ENCODE results near the gene PCSK2. TPM values are rescaled to one million over a fixed set of nuclear protein-coding genes. Genes with fewer than 3 reads are reported as not detected.

PCSK2 gene
- total RNA-seq, 3 donors from 2014 or later, result not detected

DNA sequence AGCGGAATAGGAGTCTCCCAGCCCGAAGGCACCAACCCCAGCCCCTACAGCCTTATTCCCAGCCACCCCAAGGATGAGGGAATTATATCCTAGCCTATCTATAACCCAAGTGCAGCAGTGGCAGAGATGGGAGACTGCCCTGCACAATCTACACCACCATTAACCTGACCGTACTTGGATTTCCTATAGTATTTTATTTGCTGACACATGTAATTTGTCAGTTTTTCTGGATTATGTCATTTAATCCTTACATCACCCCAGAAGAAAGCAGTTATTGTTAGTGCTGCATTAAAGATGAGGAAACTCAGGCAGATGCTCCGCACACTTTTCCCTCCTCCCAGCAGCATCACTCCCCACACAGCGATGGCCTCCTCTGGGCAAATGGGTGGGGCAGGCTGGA, 298.3 kb downstream of the PCSK2 start:
- H3K4me3 Mint-ChIP-seq, result no peak overlapping the region
- peaks cover 4% of the 10 kb centered on the region for H3K27me3 Mint-ChIP-seq (ENCODE audit: low read depth)
- DNase-seq, result no peak
- ATAC-seq, result no peak
- no peaks in the 10 kb centered on the region for H3K9me3 Mint-ChIP-seq
- no peaks in the 10 kb centered on the region for H3K36me3 Mint-ChIP-seq (ENCODE audit: insufficient read depth)
- H3K4me1 Mint-ChIP-seq (ENCODE audit: low read depth), result peaks cover 2% of the 10 kb centered on the region

DNA sequence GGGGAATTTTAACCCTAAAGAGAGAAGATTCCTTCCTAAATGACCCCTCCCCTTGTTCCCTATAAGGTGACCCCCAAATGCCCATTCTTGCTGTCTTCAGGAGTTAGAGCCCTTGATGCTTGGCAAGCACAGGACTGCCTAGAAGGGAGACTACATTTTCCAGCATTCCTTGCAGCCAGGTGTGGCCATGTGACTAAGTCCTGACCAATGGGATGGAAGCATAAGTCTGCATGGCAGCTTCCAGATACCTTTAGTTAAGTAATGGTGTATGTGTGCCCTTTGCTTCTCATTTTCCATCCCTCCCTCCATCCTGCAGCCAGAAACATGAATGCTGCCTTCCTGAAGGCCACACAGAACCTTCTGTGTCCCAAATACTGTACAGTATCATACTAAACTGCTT, 298.8 kb downstream of the PCSK2 start:
- Mint-ChIP-seq H3K9me3 (no peaks in the 10 kb centered on the region), H3K27me3 (ENCODE audit: low read depth) (peaks cover 9% of the 10 kb centered on the region), H3K36me3 (ENCODE audit: insufficient read depth) (no peaks in the 10 kb centered on the region), H3K4me3 (no peak overlapping the region), H3K4me1 (ENCODE audit: low read depth) (peaks cover 6% of the 10 kb centered on the region)
- ATAC-seq, result peak; percentile 65 to 71
- DNase-seq, result no peak

DNA sequence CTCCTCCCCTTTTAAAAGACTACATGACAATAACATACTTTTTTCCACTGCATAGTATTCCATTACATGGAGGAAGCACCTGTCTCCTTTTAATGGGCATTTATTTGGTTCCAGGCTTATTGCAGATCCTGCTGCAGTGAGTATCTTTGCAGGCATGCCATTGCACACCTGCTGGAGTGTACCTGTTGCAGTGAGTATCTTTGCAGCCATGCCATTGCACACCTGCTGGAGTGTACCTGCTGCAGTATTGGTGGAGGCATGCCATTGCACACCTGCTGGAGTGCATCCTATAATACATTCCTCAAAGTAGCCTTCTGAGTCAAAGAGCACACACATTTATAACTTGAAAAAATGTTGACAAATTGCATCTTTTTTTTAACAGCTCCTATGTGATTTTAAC, 302.7 kb downstream of the PCSK2 start:
- no peak for ATAC-seq
- Mint-ChIP-seq H3K36me3 (ENCODE audit: insufficient read depth) (no peaks in the 10 kb centered on the region), H3K9me3 (no peaks in the 10 kb centered on the region), H3K4me1 (ENCODE audit: low read depth) (peaks cover 15% of the 10 kb centered on the region), H3K27me3 (ENCODE audit: low read depth) (peaks cover 9% of the 10 kb centered on the region), H3K4me3 (no peak overlapping the region)
- DNase-seq, result no peak

DNA sequence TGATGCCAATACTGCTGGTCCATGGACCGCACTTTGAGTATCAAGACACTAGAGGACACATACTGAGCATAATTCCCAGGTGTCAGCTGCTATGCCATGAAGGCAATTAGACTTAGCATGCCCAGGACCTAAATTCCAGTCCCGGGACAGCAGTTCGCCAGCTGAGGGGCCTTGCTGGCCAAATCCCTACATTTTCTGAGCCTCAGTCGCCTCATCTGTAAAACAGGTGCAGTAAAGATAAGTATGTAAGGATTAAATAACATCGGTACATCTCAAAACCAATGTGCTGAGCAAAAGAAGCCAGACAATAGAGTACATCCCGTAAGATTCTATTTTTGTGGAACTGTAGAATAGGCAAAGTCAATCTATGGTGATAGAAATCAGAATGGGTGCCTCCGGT, 303.3 kb downstream of the PCSK2 start:
- Mint-ChIP-seq H3K27me3 (ENCODE audit: low read depth) (peaks cover 9% of the 10 kb centered on the region), H3K4me3 (peak overlapping the region; percentile 73), H3K36me3 (ENCODE audit: insufficient read depth) (no peaks in the 10 kb centered on the region), H3K4me1 (ENCODE audit: low read depth) (peaks cover 15% of the 10 kb centered on the region), H3K9me3 (no peaks in the 10 kb centered on the region)
- ATAC-seq (no peak), DNase-seq (no peak)

DNA sequence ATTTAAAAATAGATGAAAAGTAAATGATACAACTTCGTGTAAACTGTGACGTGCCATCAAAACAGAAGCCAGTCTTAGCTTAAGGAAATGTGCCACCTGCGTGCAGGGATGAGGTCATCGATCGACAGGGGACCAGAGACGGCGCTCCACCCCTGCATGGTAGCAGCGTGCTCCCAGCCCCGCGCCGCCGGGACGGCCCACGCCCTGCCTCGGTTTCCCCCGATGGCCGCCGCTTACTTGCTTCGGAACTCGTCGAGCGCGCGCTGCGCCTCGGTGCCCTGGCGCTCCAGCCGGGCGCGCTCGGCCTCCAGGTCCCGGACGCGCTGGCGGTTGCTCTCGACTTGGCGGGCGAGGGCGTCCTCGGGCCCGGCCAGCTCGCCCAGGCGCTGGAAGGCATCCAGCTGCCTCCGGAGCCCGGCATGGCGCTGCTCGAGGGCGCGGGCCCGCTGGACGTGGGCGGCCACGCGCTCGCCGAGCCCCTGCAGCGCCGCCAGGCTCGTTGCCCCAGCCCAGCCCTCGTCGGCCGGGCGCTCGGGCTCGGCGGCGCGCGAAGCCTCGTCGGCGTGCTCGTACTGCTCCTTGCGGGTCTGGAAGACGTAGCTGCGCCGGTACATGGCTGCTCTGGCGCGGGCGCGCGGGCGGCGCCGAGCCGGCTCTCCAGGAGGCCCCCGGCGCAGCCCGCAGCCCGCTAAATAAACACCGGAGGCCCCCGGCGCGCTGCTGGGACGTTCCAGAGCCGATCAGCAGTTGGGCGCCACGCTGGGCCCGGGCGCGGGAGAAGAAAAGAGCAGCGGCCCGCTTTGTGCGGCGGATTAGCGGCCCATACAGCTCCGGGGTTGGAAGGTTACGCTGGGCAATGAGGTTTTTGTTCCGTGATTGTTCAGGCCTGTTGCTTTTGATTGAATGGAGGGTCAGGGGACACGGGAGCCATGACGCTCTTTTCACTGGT, 304.1 kb downstream of the PCSK2 start, which contains the start of gene BFSP1:
Gene BFSP1, minus strand, starts transcription at position 664 of the 949 bp plus-strand sequence. Its CDS starts 50 bp downstream, at position 614.
- DNase-seq (peak; percentile 22), ATAC-seq (peak; percentile 83)
- Mint-ChIP-seq H3K9me3 (no peaks in the 10 kb centered on the region), H3K4me3 (peak within 1 kb of the TSS; percentile 81), H3K4me1 (ENCODE audit: low read depth) (peaks cover 15% of the 10 kb centered on the region), H3K36me3 (ENCODE audit: insufficient read depth) (no peaks in the 10 kb centered on the region), H3K27me3 (ENCODE audit: low read depth) (peaks cover 9% of the 10 kb centered on the region)

DNA sequence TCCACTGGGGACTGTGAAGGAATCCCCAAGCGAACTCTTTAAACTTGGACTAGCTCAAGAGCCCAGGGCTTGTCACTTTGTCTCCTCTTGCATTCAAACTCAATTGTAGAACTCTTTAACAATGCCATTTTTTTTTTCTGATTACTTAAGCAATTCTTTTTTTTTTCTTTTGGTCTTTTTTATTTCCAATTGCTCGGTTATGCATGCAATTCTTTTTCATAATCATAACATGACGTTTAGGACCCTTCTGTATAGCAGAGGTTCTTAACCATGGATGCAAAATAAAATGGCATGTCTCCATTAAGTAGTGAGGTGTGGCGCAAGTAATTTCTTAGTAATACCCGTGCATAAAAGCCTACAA, 304.8 kb downstream of the PCSK2 start:
- H3K4me3 Mint-ChIP-seq, result peak overlapping the region; percentile 81

DNA sequence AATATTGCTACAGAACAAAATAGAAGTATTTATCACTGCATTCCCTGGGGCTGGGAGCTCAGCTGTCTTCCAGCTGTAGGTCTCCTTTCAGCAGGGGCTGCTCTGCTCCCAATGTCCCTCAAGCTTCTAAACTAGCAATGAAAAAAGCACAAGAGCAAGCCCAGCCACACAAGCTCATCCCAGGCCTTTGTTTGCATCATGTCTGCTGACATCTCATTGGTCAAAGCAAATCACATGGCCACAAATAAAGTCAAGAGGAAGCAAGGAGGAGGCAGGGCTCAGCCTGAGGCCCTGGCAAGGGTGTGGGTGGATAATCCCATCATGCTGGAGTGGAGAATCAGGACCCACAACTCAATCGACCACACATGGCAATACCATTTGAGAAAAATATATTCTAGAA, 306.6 kb downstream of the PCSK2 start:
- DNase-seq (no peak), ATAC-seq (no peak)
- Mint-ChIP-seq H3K27me3 (ENCODE audit: low read depth) (peaks cover 15% of the 10 kb centered on the region), H3K36me3 (ENCODE audit: insufficient read depth) (no peaks in the 10 kb centered on the region), H3K4me1 (ENCODE audit: low read depth) (peaks cover 15% of the 10 kb centered on the region), H3K4me3 (no peak overlapping the region), H3K9me3 (no peaks in the 10 kb centered on the region)

More for the DNA sequence above, 304.8 kb downstream of the PCSK2 start:
- ATAC-seq (no peak), DNase-seq (no peak)
- no peaks in the 10 kb centered on the region for H3K9me3 Mint-ChIP-seq
- peaks cover 9% of the 10 kb centered on the region for H3K27me3 Mint-ChIP-seq (ENCODE audit: low read depth)
- peaks cover 15% of the 10 kb centered on the region for H3K4me1 Mint-ChIP-seq (ENCODE audit: low read depth)
- H3K36me3 Mint-ChIP-seq (ENCODE audit: insufficient read depth), result no peaks in the 10 kb centered on the region

DNA sequence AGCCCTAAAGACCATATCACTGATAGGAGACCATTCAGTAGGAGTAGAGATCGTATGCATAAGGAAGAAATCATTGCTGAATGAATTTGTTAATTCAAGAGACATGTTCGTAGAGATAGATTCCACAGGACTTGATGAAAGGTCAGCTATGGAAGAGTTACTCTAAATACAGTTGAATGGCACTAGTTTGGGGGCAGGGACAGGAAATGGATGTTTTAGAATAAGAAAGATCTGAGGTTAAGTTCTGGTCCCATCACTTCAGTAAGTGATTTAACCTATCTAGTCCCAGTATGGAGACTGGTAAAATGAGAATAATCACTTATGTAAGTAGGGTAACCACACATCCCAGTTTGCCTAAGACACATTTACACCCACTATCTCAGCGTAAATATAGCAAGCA, 307.2 kb downstream of the PCSK2 start:
- DNase-seq, result no peak
- Mint-ChIP-seq H3K9me3 (no peaks in the 10 kb centered on the region), H3K4me3 (no peak overlapping the region), H3K36me3 (ENCODE audit: insufficient read depth) (no peaks in the 10 kb centered on the region), H3K4me1 (ENCODE audit: low read depth) (peaks cover 15% of the 10 kb centered on the region), H3K27me3 (ENCODE audit: low read depth) (peaks cover 15% of the 10 kb centered on the region)
- ATAC-seq, result no peak

Data from activated T-cell treated with anti-CD3 and anti-CD28 coated beads, Interleukin-2, amount 50 U/mL, for 4 hours (primary cell).